DND-41 (cell line): ENCODE data around the gene HINT3.

Source experiments
- ATAC-seq: fragments of 200-7000 bp; cut with Tn5 transposase; 3 replicates; pipeline ENCODE4 v1.9.1; 2021; ENCODE audit warnings: low read depth; ENCODE audit not compliant: insufficient read depth
- DNase-seq: peaks from one replicate; pipeline ENCODE4 v3.0.0-alpha.2; 2020
- H2AFZ ChIP-seq: 2 replicates; pipeline ENCODE4 v1.6.0; 2012; ENCODE audit warnings: low read depth, low read length
- H3K27ac ChIP-seq: 2 replicates; pipeline ENCODE4 v1.5.1; 2012; ENCODE audit warnings: low read length, inconsistent platforms
- H3K27me3 ChIP-seq: fragments of 200-600 bp; sonication (generic); 2 replicates; pipeline ENCODE4 v1.6.0; 2012; ENCODE audit warnings: low read length, mild to moderate bottlenecking, inconsistent platforms; ENCODE audit not compliant: insufficient read depth, poor library complexity
- H3K36me3 ChIP-seq: 2 replicates; pipeline ENCODE4 v1.5.1; 2012; ENCODE audit warnings: low read length, inconsistent platforms; ENCODE audit not compliant: insufficient read depth
- H3K4me1 ChIP-seq: 2 replicates; pipeline ENCODE4 v1.5.1; 2012; ENCODE audit warnings: mild to moderate bottlenecking, low read length; ENCODE audit not compliant: insufficient read depth
- H3K4me2 ChIP-seq: 2 replicates; pipeline ENCODE4 v1.6.0; 2012; ENCODE audit warnings: mild to moderate bottlenecking, moderate library complexity, low read length, inconsistent platforms; ENCODE audit not compliant: insufficient read depth
- H3K4me3 ChIP-seq, 2 experiments: fragments of 200-600 bp in 1 of 2; shearing (Covaris generic) in 1 of 2; 2 replicates each; pipeline ENCODE4 v1.5.1; 2012 to 2016; ENCODE audit warnings: inconsistent platforms in 2 of 2, low read length in 2 of 2, mild to moderate bottlenecking in 2 of 2, low read depth in 1 of 2, moderate library complexity in 1 of 2
- H3K79me2 ChIP-seq: 2 replicates; pipeline ENCODE4 v1.6.0; 2012; ENCODE audit warnings: low read length, inconsistent platforms; ENCODE audit not compliant: insufficient read depth
- H3K9ac ChIP-seq: 2 replicates; pipeline ENCODE4 v1.6.0; 2012; ENCODE audit warnings: low read depth, mild to moderate bottlenecking, inconsistent platforms, low read length, moderate library complexity
- H3K9me3 ChIP-seq: 2 replicates; pipeline ENCODE4 v1.5.1; 2012; ENCODE audit warnings: low read length, moderate library complexity, mild to moderate bottlenecking, inconsistent platforms; ENCODE audit not compliant: insufficient read depth, severe bottlenecking
- H4K20me1 ChIP-seq: 2 replicates; pipeline ENCODE4 v1.6.0; 2012; ENCODE audit warnings: low read length; ENCODE audit not compliant: insufficient read depth
- CTCF ChIP-seq: IDR thresholded peaks from 2 replicates; pipeline ENCODE4 v1.5.1; 2012; ENCODE audit warnings: borderline replicate concordance, low read length, moderate library complexity, mild to moderate bottlenecking; ENCODE audit not compliant: poor library complexity, severe bottlenecking; ENCODE audit errors: extremely low read depth
- EZH2 ChIP-seq: IDR thresholded peaks from 3 replicates; pipeline ENCODE4 v1.6.1; 2012; ENCODE audit warnings: borderline replicate concordance, low read depth, mild to moderate bottlenecking, moderate library complexity, low read length, inconsistent platforms; ENCODE audit not compliant: severe bottlenecking

The HINT3 gene

GRCh38 chr6:125954735-125955339, 1.7 kb upstream of the HINT3 start:
- H4K20me1 ChIP-seq: no peaks in the 10 kb centered on the region
- no peak for DNase-seq
- ATAC-seq: no peak
- no peak overlapping the region for H3K4me2 ChIP-seq
- peaks cover 25% of the 10 kb centered on the region for H3K4me1 ChIP-seq
- peaks cover 8% of the 10 kb centered on the region for H3K9me3 ChIP-seq
- peaks cover 3% of the 10 kb centered on the region; the same call in 1 of the 2 replicates for H3K36me3 ChIP-seq
- H3K9ac ChIP-seq: no peak overlapping the region
- H3K79me2 ChIP-seq: peaks cover 32% of the 10 kb centered on the region
- no peaks in the 10 kb centered on the region for H3K27me3 ChIP-seq
- TF ChIP-seq EZH2: no peak
- no peak for TF ChIP-seq CTCF
- H2AFZ ChIP-seq: peak overlapping the region; percentile 65; the same call in 1 of the 2 replicates
- H3K4me3 ChIP-seq: no peak overlapping the region
- H3K27ac ChIP-seq: no peak overlapping the region

GRCh38 chr6:125955973-125956372, 597 bp upstream of the HINT3 start:
- DNase-seq: no peak
- H3K27ac ChIP-seq: peak overlapping the region; percentile 64
- peak overlapping the region; percentile 93 for H3K9ac ChIP-seq

GRCh38 chr6:125957391-125957693, 772 bp downstream of the HINT3 start:
- Histone ChIP-seq H3K4me2 (peak overlapping the region; percentile 79), H3K36me3 (peaks cover 3% of the 10 kb centered on the region; the same call in 1 of the 2 replicates), H3K4me1 (peaks cover 25% of the 10 kb centered on the region), H3K27me3 (no peaks in the 10 kb centered on the region), H2AFZ (peak overlapping the region; percentile 93), H3K4me3 (peak overlapping the region; percentile 77 to 92), H3K79me2 (peaks cover 47% of the 10 kb centered on the region), H4K20me1 (no peaks in the 10 kb centered on the region), H3K27ac (peak overlapping the region; percentile 88), H3K9ac (peak overlapping the region; percentile 93), H3K9me3 (peaks cover 8% of the 10 kb centered on the region)
- TF ChIP-seq EZH2 (no peak), CTCF (no peak)
- DNase-seq (no peak), ATAC-seq (no peak)

More at GRCh38 chr6:125955973-125956372, 597 bp upstream of the HINT3 start:
- H3K27me3 ChIP-seq: no peaks in the 10 kb centered on the region
- H3K4me3 ChIP-seq: peak overlapping the region; percentile 30 to 92; a peak in 3 of 4 replicates
- no peaks in the 10 kb centered on the region for H4K20me1 ChIP-seq
- H3K36me3 ChIP-seq: peaks cover 3% of the 10 kb centered on the region; the same call in 1 of the 2 replicates
- H2AFZ ChIP-seq: peak overlapping the region; percentile 65
- H3K4me2 ChIP-seq: peak overlapping the region; percentile 79
- peaks cover 25% of the 10 kb centered on the region for H3K4me1 ChIP-seq
- TF ChIP-seq CTCF: no peak
- no peak for TF ChIP-seq EZH2
- no peak for ATAC-seq
- H3K79me2 ChIP-seq: peaks cover 39% of the 10 kb centered on the region
- H3K9me3 ChIP-seq: peaks cover 8% of the 10 kb centered on the region
